Fibroblast of the aortic adventitia (primary cell): ENCODE data around the gene MAPKAP1. TPM values are rescaled to one million over a fixed set of nuclear protein-coding genes. Genes with fewer than 3 reads are reported as not detected.

ENCODE experiments used
- DNase-seq: peaks from one replicate; pipeline ENCODE4 v3.0.0-alpha.2; 2010; ENCODE audit warnings: low read depth
- H3K4me3 ChIP-seq: 2 replicates; pipeline ENCODE4 v1.5.1; 2011; ENCODE audit warnings: low read depth, mild to moderate bottlenecking, control low read depth, low read length, moderate library complexity
- CTCF ChIP-seq: IDR thresholded peaks from 2 replicates; pipeline ENCODE4 v1.5.1; 2011; ENCODE audit warnings: mild to moderate bottlenecking, low read length, control low read depth, inconsistent platforms; ENCODE audit not compliant: insufficient read depth
- total RNA-seq: library from RNA; depleted of rRNA; stranded (reverse); fragments of >200 nt; gene quantifications from 2 replicates; pipeline ENCODE4 v1.2.3, GENCODE V29; 2012; ENCODE audit warnings: low replicate concordance

Gene MAPKAP1
- total RNA-seq, 1 donor, result 90.6 TPM

GRCh38 chr9:125739436-125739835 lies 32.4 kb upstream of the MAPKAP1 start:
- H3K4me3 ChIP-seq, result no peak overlapping the region
- no peak for DNase-seq
- TF ChIP-seq CTCF, result no peak

- no peak for DNase-seq
These were observed 25.6 kb upstream of the MAPKAP1 start for GRCh38 chr9:125732562-125732961.

GRCh38 chr9:125730168-125730567 lies 23.2 kb upstream of the MAPKAP1 start:
- no peak for TF ChIP-seq CTCF
- DNase-seq, result no peak
- H3K4me3 ChIP-seq, result no peak overlapping the region

More at GRCh38 chr9:125732562-125732961, 25.6 kb upstream of the MAPKAP1 start:
- no peak overlapping the region for H3K4me3 ChIP-seq
- no peak for TF ChIP-seq CTCF

- DNase-seq, result no peak
- H3K4me3 ChIP-seq, result no peak overlapping the region
These were observed 19.6 kb upstream of the MAPKAP1 start for GRCh38 chr9:125726456-125727132.

GRCh38 chr9:125707472-125707804 lies 430 bp upstream of the MAPKAP1 start:
- no peak for TF ChIP-seq CTCF
- DNase-seq, result no peak
- peak overlapping the region; percentile 46 for H3K4me3 ChIP-seq

More at GRCh38 chr9:125726456-125727132, 19.6 kb upstream of the MAPKAP1 start:
- no peak for TF ChIP-seq CTCF

GRCh38 chr9:125705893-125706292 lies 1.1 kb downstream of the MAPKAP1 start:
- peak overlapping the region; percentile 89 for H3K4me3 ChIP-seq
- DNase-seq, result no peak
- TF ChIP-seq CTCF, result no peak

GRCh38 chr9:125703662-125704061 lies 3.3 kb downstream of the MAPKAP1 start:
- no peak for DNase-seq
- H3K4me3 ChIP-seq, result no peak overlapping the region
- TF ChIP-seq CTCF, result no peak
